Effector memory CD8-positive, alpha-beta T cell (primary cell): ENCODE data around the gene ARSK.

Experiments
- ATAC-seq: fragments of 150-1000 bp; cut with Tn5 transposase; replicated peaks from 2 replicates; pipeline ENCODE4 v1.10.0; 2021; ENCODE audit warnings: mild to moderate bottlenecking, moderate library complexity
- DNase-seq, 3 experiments: peaks; one replicate each; pipeline ENCODE4 v3.0.0; 2021
- H3K27ac Mint-ChIP-seq, 2 donors: one replicate each; pipeline ENCODE4 v1.8.0; 2022; ENCODE audit warnings: mild to moderate bottlenecking in 2 of 2, mixed read lengths in 2 of 2, moderate library complexity in 2 of 2
- H3K27me3 Mint-ChIP-seq, 2 donors: one replicate each; pipeline ENCODE4 v1.8.0; 2022; ENCODE audit warnings: mixed read lengths in 2 of 2
- H3K36me3 Mint-ChIP-seq: one replicate; pipeline ENCODE4 v1.8.0; 2022; ENCODE audit warnings: mild to moderate bottlenecking, moderate library complexity, mixed read lengths; ENCODE audit not compliant: insufficient read depth
- H3K4me1 Mint-ChIP-seq, 2 donors: one replicate each; pipeline ENCODE4 v1.8.0; 2022; ENCODE audit warnings: low read depth in 2 of 2, mixed read lengths in 2 of 2
- H3K4me3 Mint-ChIP-seq, 2 donors: one replicate each; pipeline ENCODE4 v1.8.0; 2022; ENCODE audit warnings: mild to moderate bottlenecking in 2 of 2, mixed read lengths in 2 of 2, moderate library complexity in 2 of 2
- H3K9me3 Mint-ChIP-seq, 2 donors: one replicate each; pipeline ENCODE4 v1.8.0; 2022; ENCODE audit warnings: mixed read lengths in 2 of 2

ARSK gene

DNA sequence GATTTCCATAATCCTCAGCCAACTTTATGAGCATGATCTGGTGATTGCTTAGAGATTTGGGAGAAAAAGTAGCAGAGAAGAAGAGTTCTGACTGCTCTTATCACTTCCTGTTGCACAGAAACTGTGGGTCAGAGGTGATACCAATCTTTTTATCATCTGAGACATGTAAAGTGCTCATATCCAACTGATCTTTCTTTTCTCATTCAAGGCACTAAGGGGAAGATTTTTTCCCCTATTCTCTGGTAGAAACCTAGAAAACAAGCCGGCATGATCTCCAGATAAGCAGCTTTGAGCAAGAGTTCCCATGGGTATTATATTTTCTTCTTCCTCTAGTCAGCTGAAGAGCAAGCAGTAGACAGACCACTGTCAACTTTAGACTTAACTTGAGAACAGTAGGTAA is 36.0 kb downstream of the ARSK start:
- peak overlapping the region in 1 of 2 donors; percentile 14 for H3K27ac Mint-ChIP-seq
- H3K4me1 Mint-ChIP-seq: peaks cover 7 to 8% of the 10 kb centered on the region in 2 donors

DNA sequence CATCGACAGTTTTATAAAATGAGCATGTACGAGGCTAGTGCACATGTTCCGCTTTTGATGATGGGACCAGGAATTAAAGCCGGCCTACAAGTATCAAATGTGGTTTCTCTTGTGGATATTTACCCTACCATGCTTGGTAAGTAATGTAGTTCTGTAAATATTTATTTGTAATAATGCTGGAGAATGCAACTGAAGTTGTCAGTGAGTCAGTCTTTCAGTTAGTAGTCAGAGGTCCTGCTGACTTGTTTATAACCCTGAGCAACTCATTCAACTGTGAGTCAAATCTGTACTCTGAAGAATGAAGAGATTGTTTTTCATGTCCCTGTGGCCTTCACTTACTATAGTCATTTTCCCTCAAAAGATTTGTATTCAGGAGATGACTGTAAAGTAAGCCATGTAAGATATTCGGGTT is 36.6 kb downstream of the ARSK start:
- Mint-ChIP-seq H3K36me3 (no peaks in the 10 kb centered on the region), H3K27me3 (no peaks in the 10 kb centered on the region), H3K27ac (peak overlapping the region in 1 of 2 donors; percentile 29), H3K4me1 (peaks cover 7 to 8% of the 10 kb centered on the region in 2 donors), H3K9me3 (no peaks in the 10 kb centered on the region), H3K4me3 (no peak overlapping the region)
- ATAC-seq: no peak
- no peak for DNase-seq

More for the DNA sequence above, 36.0 kb downstream of the ARSK start:
- no peak overlapping the region for H3K4me3 Mint-ChIP-seq
- no peak for ATAC-seq
- H3K36me3 Mint-ChIP-seq: no peaks in the 10 kb centered on the region
- DNase-seq: no peak
- H3K9me3 Mint-ChIP-seq: no peaks in the 10 kb centered on the region
- H3K27me3 Mint-ChIP-seq: no peaks in the 10 kb centered on the region

DNA sequence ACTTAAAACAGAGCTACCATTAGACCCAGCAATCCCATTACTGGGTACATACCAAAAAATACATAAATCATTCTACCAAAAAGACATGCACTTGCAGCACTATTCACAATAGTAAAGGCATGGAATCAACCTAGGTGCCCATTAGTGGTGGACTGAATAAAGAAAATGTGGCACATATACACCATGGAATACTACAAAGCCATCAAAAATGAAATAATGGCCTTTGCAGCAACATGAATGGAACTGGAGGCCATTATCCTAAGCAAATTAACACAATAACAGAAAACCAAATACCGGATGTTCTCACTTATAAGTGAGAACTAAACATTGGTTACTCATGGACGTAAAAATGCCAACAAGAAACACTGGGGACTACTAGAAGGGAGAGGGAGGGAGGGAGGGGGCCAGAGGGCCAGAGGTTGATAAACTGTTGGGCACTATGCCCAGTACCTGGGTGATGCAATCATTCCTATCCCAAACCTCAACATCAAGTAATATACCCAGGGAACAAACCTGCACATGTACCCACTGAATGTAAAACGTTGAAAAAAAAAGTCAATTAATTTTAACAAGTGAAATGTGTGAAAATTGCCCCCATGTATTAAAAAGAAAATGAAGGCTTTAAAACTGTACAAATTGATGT is 40.5 kb downstream of the ARSK start:
- DNase-seq (no peak), ATAC-seq (no peak)
- Mint-ChIP-seq H3K9me3 (no peaks in the 10 kb centered on the region), H3K27ac (no peak overlapping the region), H3K27me3 (no peaks in the 10 kb centered on the region), H3K4me1 (peaks cover 4 to 7% of the 10 kb centered on the region in 2 donors), H3K36me3 (no peaks in the 10 kb centered on the region), H3K4me3 (no peak overlapping the region)

DNA sequence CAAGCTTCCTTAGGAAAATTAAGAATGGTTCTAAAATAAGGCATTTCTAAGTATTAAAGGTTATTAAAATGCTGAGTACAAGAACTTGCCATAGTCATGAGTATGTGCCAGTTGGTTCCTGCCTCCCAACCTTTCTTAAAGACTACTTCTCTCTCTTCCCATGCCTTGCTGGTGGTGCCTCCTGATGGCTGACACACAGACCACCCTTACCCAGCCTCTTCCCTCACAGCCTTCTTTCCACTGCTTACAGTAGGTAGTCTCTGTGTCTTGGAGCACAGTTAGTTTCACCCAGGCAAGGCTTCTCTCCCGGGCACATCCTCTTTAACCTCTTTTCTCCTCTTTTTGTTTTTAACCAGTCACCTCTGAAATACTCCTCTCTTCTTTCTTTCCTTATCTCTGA is 44.4 kb downstream of the ARSK start:
- H3K4me3 Mint-ChIP-seq: no peak overlapping the region
- H3K4me1 Mint-ChIP-seq: no peaks in the 10 kb centered on the region
- H3K36me3 Mint-ChIP-seq: peaks cover 2% of the 10 kb centered on the region
- no peak overlapping the region for H3K27ac Mint-ChIP-seq
- H3K27me3 Mint-ChIP-seq: no peaks in the 10 kb centered on the region
- no peak for ATAC-seq
- no peak for DNase-seq
- H3K9me3 Mint-ChIP-seq: no peaks in the 10 kb centered on the region

DNA sequence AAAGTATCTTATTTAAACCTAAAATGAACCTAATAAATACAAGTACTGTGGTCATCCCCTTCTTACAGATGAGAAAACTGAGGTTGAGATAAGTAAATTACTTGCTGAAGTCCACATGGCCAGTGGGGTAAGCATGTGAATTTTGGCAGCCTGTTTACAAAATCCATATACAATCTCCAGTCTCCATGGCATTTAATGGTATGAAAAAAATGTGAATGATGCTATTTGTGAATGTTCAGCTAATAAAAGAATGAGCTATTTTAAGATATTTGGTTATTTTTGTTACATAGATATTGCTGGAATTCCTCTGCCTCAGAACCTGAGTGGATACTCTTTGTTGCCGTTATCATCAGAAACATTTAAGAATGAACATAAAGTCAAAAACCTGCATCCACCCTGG is 45.7 kb downstream of the ARSK start:
- H3K4me3 Mint-ChIP-seq: no peak overlapping the region
- H3K9me3 Mint-ChIP-seq: no peaks in the 10 kb centered on the region
- no peaks in the 10 kb centered on the region for H3K27me3 Mint-ChIP-seq
- DNase-seq (no peak), ATAC-seq (no peak)
- peaks cover 4% of the 10 kb centered on the region for H3K36me3 Mint-ChIP-seq
- no peaks in the 10 kb centered on the region for H3K4me1 Mint-ChIP-seq
- no peak overlapping the region for H3K27ac Mint-ChIP-seq

DNA sequence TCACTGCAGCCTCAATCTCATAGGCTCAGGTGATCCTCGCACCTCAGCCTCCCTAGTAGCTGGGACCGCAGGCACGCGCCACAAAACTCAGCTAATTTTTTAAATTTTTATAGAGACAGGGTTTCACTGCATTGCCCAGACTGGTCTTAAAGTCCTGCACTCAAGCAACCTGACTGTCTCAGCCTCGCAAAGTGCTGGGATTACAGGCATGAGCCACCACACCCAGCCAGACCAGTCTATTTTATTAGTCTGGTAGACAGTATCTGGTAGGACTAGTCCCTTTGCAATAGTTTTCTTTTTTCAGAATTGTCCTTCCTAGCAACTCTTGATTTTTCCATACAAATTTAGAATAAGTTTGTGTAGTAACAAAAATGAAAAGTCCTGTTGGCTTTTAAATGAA is 50.9 kb downstream of the ARSK start:
- Mint-ChIP-seq H3K36me3 (peaks cover 4% of the 10 kb centered on the region), H3K27me3 (peaks cover 0 to 7% of the 10 kb centered on the region in 2 donors), H3K27ac (no peak overlapping the region), H3K4me1 (no peaks in the 10 kb centered on the region), H3K4me3 (no peak overlapping the region), H3K9me3 (no peaks in the 10 kb centered on the region)
- DNase-seq (no peak), ATAC-seq (no peak)

DNA sequence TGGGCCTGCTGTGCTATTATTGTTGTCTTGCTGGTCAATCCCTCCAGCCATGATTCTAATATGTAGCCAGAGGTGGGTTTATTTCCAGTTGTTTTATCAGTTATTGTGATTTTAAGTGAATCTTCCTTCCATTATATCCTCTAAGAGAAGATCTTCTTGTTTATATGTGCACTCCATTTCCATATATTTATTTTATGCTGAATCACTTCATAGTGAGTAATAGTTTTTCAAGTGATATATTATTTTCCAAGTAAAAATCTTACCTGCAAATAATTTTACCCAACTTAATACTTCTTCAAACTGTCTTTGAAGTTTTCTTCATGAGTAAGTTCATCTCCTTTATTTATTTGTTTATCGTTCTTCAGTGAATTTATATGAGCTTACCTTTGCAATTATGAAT is 51.5 kb downstream of the ARSK start:
- H3K36me3 Mint-ChIP-seq: peaks cover 4% of the 10 kb centered on the region

DNA sequence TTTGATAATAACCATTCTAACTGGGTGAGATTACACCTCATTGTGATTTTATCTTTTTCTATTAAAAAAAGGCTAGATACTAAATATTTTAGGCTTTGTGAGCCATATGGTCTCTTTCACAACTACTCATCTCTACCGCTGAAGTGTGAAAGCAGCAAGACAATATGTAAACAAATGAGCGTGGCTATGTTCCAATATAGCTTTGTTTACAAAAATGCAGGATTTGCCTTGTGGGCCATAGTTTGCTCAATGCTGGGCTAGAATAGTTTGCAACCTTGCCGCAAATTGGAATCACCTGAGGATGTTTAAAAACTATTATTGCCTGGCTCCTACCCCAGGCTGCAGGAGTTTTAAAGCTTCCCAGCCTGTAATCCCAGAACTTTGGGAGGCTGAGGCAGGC is 54.8 kb downstream of the ARSK start:
- peaks cover 0 to 8% of the 10 kb centered on the region in 2 donors for H3K9me3 Mint-ChIP-seq
- no peak overlapping the region for H3K4me3 Mint-ChIP-seq

More for the DNA sequence above, 51.5 kb downstream of the ARSK start:
- no peak for DNase-seq
- Mint-ChIP-seq H3K4me3 (no peak overlapping the region), H3K4me1 (no peaks in the 10 kb centered on the region), H3K27ac (peak overlapping the region in 1 of 2 donors; percentile 26), H3K9me3 (no peaks in the 10 kb centered on the region), H3K27me3 (peaks cover 0 to 7% of the 10 kb centered on the region in 2 donors)
- no peak for ATAC-seq

DNA sequence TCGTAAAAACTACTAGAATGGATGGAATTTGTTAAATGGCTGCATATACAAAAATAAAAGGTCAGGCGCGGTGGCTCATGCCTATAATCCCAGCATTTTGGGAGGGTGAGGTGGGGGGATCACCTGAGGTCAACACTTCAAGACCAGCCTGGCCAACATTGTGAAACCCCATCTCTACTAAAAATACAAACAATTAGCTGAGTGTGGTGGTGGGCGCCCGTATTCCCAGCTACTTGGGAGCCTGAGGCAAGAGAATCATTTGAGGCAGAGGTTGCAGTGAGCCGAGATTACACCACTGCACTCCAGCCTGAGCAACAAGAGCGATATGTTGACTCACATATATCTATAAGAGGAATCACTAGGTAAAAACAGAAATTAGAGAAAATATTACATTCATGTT is 55.6 kb downstream of the ARSK start:
- Mint-ChIP-seq H3K27me3 (peaks cover 0 to 7% of the 10 kb centered on the region in 2 donors), H3K36me3 (no peaks in the 10 kb centered on the region), H3K9me3 (peaks cover 0 to 8% of the 10 kb centered on the region in 2 donors), H3K27ac (no peak overlapping the region), H3K4me3 (no peak overlapping the region), H3K4me1 (peaks cover 0 to 3% of the 10 kb centered on the region in 2 donors)
- ATAC-seq (no peak), DNase-seq (no peak)

More for the DNA sequence above, 54.8 kb downstream of the ARSK start:
- ATAC-seq (no peak), DNase-seq (no peak)
- H3K36me3 Mint-ChIP-seq: no peaks in the 10 kb centered on the region
- H3K27ac Mint-ChIP-seq: no peak overlapping the region
- peaks cover 0 to 3% of the 10 kb centered on the region in 2 donors for H3K4me1 Mint-ChIP-seq
- H3K27me3 Mint-ChIP-seq: peaks cover 0 to 7% of the 10 kb centered on the region in 2 donors

DNA sequence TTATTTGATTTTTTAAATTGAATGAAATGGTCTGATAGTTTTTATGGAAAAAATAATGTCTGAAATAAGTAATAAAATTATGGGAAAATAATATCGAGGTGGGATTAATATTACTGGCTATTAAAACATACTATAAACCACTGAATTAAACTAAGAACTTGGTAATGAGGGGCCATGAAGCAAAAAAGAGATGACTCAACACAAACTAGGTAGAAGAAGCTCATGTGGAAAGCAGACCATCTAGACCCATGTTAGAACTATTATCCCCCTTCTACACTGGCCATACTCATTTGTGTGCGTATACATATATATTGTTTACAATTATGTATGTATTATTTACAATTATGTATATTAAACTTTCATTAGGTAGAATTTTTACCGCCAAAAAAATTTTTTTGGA is 56.5 kb downstream of the ARSK start:
- peaks cover 0 to 7% of the 10 kb centered on the region in 2 donors for H3K27me3 Mint-ChIP-seq
- H3K9me3 Mint-ChIP-seq: peaks cover 0 to 8% of the 10 kb centered on the region in 2 donors
- no peaks in the 10 kb centered on the region for H3K36me3 Mint-ChIP-seq
- H3K4me3 Mint-ChIP-seq: no peak overlapping the region
- DNase-seq: no peak
- peaks cover 0 to 3% of the 10 kb centered on the region in 2 donors for H3K4me1 Mint-ChIP-seq
- H3K27ac Mint-ChIP-seq: no peak overlapping the region
- ATAC-seq: no peak

DNA sequence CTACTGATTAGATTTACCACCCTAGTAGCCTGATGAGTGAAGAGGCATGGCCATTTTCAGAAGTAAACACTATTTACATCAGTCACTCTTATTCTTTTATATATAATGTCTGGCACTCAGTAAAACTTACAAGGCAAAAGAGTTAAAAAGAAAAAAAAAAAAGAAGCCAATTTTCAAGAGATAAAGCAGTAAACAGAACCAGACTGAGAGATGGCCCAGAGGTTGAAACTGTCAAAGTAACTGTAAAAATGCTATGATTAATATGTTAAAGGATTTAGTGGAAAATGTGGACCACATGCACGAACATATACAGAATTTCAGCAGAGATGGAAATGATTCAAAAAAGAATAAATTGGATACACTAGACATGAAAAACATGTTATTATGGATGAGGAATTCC is 58.6 kb downstream of the ARSK start:
- no peak overlapping the region for H3K4me3 Mint-ChIP-seq
- no peaks in the 10 kb centered on the region for H3K36me3 Mint-ChIP-seq
- no peak for DNase-seq
- peaks cover 0 to 8% of the 10 kb centered on the region in 2 donors for H3K9me3 Mint-ChIP-seq
- H3K27ac Mint-ChIP-seq: no peak overlapping the region
- peaks cover 0 to 7% of the 10 kb centered on the region in 2 donors for H3K27me3 Mint-ChIP-seq
- H3K4me1 Mint-ChIP-seq: peaks cover 0 to 5% of the 10 kb centered on the region in 2 donors
- no peak for ATAC-seq

DNA sequence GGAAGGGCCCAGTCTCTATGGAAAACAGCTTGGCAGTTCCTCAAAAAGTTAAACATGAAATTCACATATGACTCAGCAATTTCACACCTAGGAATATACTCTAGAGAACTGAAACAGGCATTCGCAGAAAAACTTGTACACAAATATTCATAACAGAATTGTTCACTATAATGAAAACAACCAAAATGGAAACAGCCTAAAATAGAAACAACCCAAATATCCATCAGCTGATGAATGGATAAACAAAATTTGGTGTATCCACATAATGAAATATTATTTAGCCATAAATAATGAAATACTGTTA is 60.2 kb downstream of the ARSK start:
- no peaks in the 10 kb centered on the region for H3K36me3 Mint-ChIP-seq
- no peak overlapping the region for H3K4me3 Mint-ChIP-seq
- H3K9me3 Mint-ChIP-seq: peaks cover 0 to 8% of the 10 kb centered on the region in 2 donors
- no peak overlapping the region for H3K27ac Mint-ChIP-seq
- ATAC-seq (no peak), DNase-seq (no peak)
- H3K4me1 Mint-ChIP-seq: peaks cover 9 to 16% of the 10 kb centered on the region in 2 donors
- H3K27me3 Mint-ChIP-seq: no peaks in the 10 kb centered on the region

DNA sequence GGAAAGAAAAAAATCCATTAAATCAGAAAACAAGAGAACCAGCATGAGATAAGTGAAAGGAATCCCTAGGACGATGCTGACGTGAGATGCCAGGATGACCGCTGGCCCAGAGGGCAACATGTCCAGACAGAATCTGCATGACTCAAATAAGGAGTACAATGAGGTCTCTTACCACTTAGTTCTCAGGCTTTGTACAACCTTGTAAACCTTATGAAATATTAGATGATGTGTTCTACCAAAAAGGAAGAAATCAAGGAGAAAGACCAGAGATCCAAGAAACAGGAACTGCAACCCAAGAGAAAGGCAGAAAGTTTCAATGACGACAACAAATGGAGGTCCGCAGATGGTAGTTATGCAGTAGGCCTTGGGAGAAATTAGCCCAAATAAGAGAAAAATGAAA is 62.2 kb downstream of the ARSK start:
- DNase-seq: no peak
- H3K27me3 Mint-ChIP-seq: no peaks in the 10 kb centered on the region
- H3K9me3 Mint-ChIP-seq: peaks cover 0 to 8% of the 10 kb centered on the region in 2 donors
- no peak for ATAC-seq
- H3K4me3 Mint-ChIP-seq: no peak overlapping the region
- H3K4me1 Mint-ChIP-seq: peaks cover 17 to 21% of the 10 kb centered on the region in 2 donors
- H3K36me3 Mint-ChIP-seq: no peaks in the 10 kb centered on the region
- H3K27ac Mint-ChIP-seq: no peak overlapping the region

DNA sequence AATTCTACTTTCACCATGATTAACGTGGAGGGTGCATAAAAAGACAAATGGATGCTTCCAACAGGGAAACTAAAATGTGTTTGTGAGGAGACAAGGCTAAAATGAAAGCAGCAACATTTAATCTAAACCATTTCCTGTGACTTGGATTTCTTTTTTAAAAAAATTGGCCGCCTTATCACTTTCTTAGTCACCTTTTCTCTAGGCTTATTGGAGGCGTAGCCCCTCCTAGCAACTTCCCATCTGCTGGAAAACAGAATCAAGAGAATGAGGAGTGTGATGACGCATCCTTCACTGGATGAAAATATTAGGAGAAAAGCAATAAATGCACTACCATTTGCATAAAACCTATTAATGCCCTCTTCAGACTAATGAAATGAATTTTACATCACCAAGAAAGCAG is 64.2 kb downstream of the ARSK start:
- peaks cover 23 to 30% of the 10 kb centered on the region in 2 donors for H3K4me1 Mint-ChIP-seq
- ATAC-seq: no peak
- no peak for DNase-seq
- peaks cover 0 to under 1% of the 10 kb centered on the region in 2 donors for H3K9me3 Mint-ChIP-seq
- peaks cover 3% of the 10 kb centered on the region for H3K36me3 Mint-ChIP-seq
- peak overlapping the region in 1 of 2 donors; percentile 13 for H3K27ac Mint-ChIP-seq
- H3K27me3 Mint-ChIP-seq: no peaks in the 10 kb centered on the region
- peak overlapping the region; percentile 74 to 77 for H3K4me3 Mint-ChIP-seq
